Astrocyte (in vitro differentiated cells and primary cell): ENCODE measurements around the gene BAIAP3.

Source experiments
- EZH2 ChIP-seq: IDR thresholded peaks from 2 replicates; pipeline ENCODE4 v1.6.1; 2012; ENCODE audit warnings: mild to moderate bottlenecking, low read length, inconsistent platforms; ENCODE audit not compliant: insufficient read depth
- TF ChIP-seq, protein P1 (sequence below): IDR thresholded peaks from 2 replicates; pipeline ENCODE4 v1.5.1; 2011; ENCODE audit warnings: low read depth, mild to moderate bottlenecking, inconsistent platforms, low read length, moderate library complexity; ENCODE audit not compliant: insufficient read depth

DNA sequence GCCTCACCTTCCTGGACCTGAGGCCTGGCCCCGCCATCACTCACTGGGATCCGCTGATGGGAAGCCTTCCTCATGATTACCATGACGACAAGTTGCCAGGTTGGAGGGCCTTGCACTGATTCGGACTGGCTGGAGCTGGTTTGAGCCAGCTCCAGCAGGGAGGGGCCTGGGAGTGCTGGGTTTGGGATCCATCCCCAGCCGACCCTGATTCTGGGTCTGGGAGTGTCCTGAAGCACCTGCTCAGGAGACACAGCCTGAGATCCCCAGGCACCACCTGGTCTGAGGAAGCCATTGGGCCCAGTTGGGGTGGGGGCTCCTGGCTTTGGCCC lies 5.9 kb upstream of the BAIAP3 start:
- TF ChIP-seq, protein P1, sequence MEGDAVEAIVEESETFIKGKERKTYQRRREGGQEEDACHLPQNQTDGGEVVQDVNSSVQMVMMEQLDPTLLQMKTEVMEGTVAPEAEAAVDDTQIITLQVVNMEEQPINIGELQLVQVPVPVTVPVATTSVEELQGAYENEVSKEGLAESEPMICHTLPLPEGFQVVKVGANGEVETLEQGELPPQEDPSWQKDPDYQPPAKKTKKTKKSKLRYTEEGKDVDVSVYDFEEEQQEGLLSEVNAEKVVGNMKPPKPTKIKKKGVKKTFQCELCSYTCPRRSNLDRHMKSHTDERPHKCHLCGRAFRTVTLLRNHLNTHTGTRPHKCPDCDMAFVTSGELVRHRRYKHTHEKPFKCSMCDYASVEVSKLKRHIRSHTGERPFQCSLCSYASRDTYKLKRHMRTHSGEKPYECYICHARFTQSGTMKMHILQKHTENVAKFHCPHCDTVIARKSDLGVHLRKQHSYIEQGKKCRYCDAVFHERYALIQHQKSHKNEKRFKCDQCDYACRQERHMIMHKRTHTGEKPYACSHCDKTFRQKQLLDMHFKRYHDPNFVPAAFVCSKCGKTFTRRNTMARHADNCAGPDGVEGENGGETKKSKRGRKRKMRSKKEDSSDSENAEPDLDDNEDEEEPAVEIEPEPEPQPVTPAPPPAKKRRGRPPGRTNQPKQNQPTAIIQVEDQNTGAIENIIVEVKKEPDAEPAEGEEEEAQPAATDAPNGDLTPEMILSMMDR, result no peak
- TF ChIP-seq EZH2, result no peak
